ENCODE results near the gene ACTR8. TPM values are rescaled to one million over a fixed set of nuclear protein-coding genes. Genes with fewer than 3 reads are reported as not detected.

ACTR8 gene
- polyA plus RNA-seq, 3 donors = 8.3 to 12.2 (median 10.7) TPM

GRCh38 chr3:53865732-53866499, 16.0 kb downstream of the ACTR8 start:
- Histone ChIP-seq H4K20me1 (ENCODE audit: insufficient read depth, low read length) (peaks cover 5% of the 10 kb centered on the region), H3K36me3 (replicated peaks in 1 of 2; ENCODE audit: control insufficient read depth in 1 of 2, insufficient read depth in 2 of 2, low read length in 2 of 2) (peaks cover 59 to 100% of the 10 kb centered on the region in 2 donors), H3K9ac (ENCODE audit: insufficient read depth, low read length, poor library complexity, severe bottlenecking) (no peak overlapping the region), H3K4me3 (replicated peaks in 1 of 3; ENCODE audit: low read depth in 2 of 3, low read length in 3 of 3) (no peak overlapping the region), H3K27ac (ENCODE audit: low read depth in 1 of 2, low read length in 2 of 2) (no peak overlapping the region), H3K4me2 (replicated peaks; ENCODE audit: extremely low read depth, low read length, poor library complexity, severe bottlenecking) (no peak overlapping the region), H3K9me3 (replicated peaks in 1 of 2; ENCODE audit: control insufficient read depth in 1 of 2, insufficient read depth in 1 of 2, low read length in 2 of 2) (no peaks in the 10 kb centered on the region), H2AFZ (ENCODE audit: insufficient read depth, low read depth, low read length, poor library complexity, severe bottlenecking) (no peak overlapping the region), H3K4me1 (ENCODE audit: control insufficient read depth in 1 of 2, insufficient read depth in 2 of 2, low read length in 2 of 2) (no peaks in the 10 kb centered on the region), H3K79me2 (ENCODE audit: insufficient read depth, low read length) (no peaks in the 10 kb centered on the region), H3K27me3 (ENCODE audit: control insufficient read depth in 2 of 2, insufficient read depth in 2 of 2, low read length in 2 of 2) (no peaks in the 10 kb centered on the region)
- peaks cover 0 to 3% (median 0%) of the 10 kb centered on the region in 7 donors for H3K9me3 Mint-ChIP-seq
- no peak for TF ChIP-seq CTCF (IDR thresholded peaks at IDR 0.05)
- no peaks in the 10 kb centered on the region for H3K4me1 Mint-ChIP-seq
- H3K27me3 Mint-ChIP-seq (ENCODE audit: low read depth in 3 of 3) = no peaks in the 10 kb centered on the region
- 95% methylated on average over 2 of the region's 5 CpGs for WGBS (ENCODE audit: insufficient coverage)
- H3K4me3 Mint-ChIP-seq = no peak overlapping the region
- intact Hi-C loops (cut with micrococcal nuclease) = no loop called here
- H3K27ac Mint-ChIP-seq = no peak overlapping the region
- no peak for DNase-seq
- peaks cover 72 to 94% of the 10 kb centered on the region in 2 donors for H3K36me3 Mint-ChIP-seq

GRCh38 chr3:53863145-53863544, 18.8 kb downstream of the ACTR8 start:
- Histone ChIP-seq H3K36me3 (replicated peaks in 1 of 2; ENCODE audit: control insufficient read depth in 1 of 2, insufficient read depth in 2 of 2, low read length in 2 of 2) (peaks cover 33 to 95% of the 10 kb centered on the region in 2 donors), H3K4me1 (ENCODE audit: control insufficient read depth in 1 of 2, insufficient read depth in 2 of 2, low read length in 2 of 2) (no peaks in the 10 kb centered on the region), H3K4me2 (replicated peaks; ENCODE audit: extremely low read depth, low read length, poor library complexity, severe bottlenecking) (no peak overlapping the region), H3K27me3 (ENCODE audit: control insufficient read depth in 2 of 2, insufficient read depth in 2 of 2, low read length in 2 of 2) (no peaks in the 10 kb centered on the region), H3K79me2 (ENCODE audit: insufficient read depth, low read length) (no peaks in the 10 kb centered on the region), H3K4me3 (replicated peaks in 1 of 3; ENCODE audit: low read depth in 2 of 3, low read length in 3 of 3) (no peak overlapping the region), H3K9ac (ENCODE audit: insufficient read depth, low read length, poor library complexity, severe bottlenecking) (no peak overlapping the region), H4K20me1 (ENCODE audit: insufficient read depth, low read length) (peaks cover 5% of the 10 kb centered on the region), H2AFZ (ENCODE audit: insufficient read depth, low read depth, low read length, poor library complexity, severe bottlenecking) (no peak overlapping the region), H3K9me3 (replicated peaks in 1 of 2; ENCODE audit: control insufficient read depth in 1 of 2, insufficient read depth in 1 of 2, low read length in 2 of 2) (no peaks in the 10 kb centered on the region), H3K27ac (ENCODE audit: low read depth in 1 of 2, low read length in 2 of 2) (no peak overlapping the region)
- WGBS (ENCODE audit: insufficient coverage) = no CpG with 5 or more reads among the region's 1 CpG
- intact Hi-C loops (cut with micrococcal nuclease) = no loop called here
- H3K27me3 Mint-ChIP-seq (ENCODE audit: low read depth in 3 of 3) = peaks cover 0 to 1% (median 0%) of the 10 kb centered on the region in 3 donors
- no peaks in the 10 kb centered on the region for H3K4me1 Mint-ChIP-seq
- H3K4me3 Mint-ChIP-seq = no peak overlapping the region
- H3K36me3 Mint-ChIP-seq = peaks cover 56 to 79% of the 10 kb centered on the region in 2 donors
- H3K27ac Mint-ChIP-seq = no peak overlapping the region
- no peak for TF ChIP-seq CTCF (IDR thresholded peaks at IDR 0.05)
- DNase-seq = no peak
- peaks cover 0 to 3% (median 0%) of the 10 kb centered on the region in 7 donors for H3K9me3 Mint-ChIP-seq

All from CD14-positive monocyte (primary cell).